ENCODE measurements around the gene CREG1.

Gene CREG1

DNA sequence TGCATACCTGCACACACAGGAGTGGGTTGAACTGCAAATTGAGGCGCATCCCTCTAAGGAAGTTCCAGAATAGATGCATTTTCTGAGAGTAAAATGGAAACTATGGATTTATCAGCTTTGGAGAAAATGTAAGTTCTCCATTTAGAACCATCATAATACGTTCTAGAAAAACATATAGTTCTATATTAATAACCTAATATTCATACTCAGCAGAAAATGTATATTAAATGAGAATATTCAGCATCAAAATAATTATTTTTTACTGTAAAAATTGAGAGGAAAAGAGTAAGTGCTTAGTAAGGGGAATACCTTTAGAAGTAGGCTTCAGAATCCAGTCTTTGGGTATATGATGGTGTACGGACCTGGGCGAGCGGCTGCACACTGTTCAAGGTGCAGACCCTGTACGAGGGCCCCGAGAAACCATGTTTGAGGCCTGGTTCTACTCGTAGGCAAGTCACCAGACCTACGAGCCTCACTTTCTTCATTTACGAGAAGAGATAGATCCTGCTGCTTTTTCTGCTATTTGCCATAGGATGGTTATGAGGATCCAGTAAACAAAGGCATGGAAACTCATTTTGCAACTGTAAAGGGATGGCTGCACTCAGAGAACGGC, 42.1 kb downstream of the CREG1 start:
- ChIA-PET POLR2A (ENCODE audit: low non-redundant PET) (no interaction called here), CTCF (no interaction called here)
- no peak overlapping the region for H3K27ac ChIP-seq
- no peak for DNase-seq (ENCODE audit: low spot score)
- TF ChIP-seq, protein P1, sequence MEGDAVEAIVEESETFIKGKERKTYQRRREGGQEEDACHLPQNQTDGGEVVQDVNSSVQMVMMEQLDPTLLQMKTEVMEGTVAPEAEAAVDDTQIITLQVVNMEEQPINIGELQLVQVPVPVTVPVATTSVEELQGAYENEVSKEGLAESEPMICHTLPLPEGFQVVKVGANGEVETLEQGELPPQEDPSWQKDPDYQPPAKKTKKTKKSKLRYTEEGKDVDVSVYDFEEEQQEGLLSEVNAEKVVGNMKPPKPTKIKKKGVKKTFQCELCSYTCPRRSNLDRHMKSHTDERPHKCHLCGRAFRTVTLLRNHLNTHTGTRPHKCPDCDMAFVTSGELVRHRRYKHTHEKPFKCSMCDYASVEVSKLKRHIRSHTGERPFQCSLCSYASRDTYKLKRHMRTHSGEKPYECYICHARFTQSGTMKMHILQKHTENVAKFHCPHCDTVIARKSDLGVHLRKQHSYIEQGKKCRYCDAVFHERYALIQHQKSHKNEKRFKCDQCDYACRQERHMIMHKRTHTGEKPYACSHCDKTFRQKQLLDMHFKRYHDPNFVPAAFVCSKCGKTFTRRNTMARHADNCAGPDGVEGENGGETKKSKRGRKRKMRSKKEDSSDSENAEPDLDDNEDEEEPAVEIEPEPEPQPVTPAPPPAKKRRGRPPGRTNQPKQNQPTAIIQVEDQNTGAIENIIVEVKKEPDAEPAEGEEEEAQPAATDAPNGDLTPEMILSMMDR (conservative IDR thresholded peaks at IDR 0.05; ENCODE audit: low read depth): no peak

DNA sequence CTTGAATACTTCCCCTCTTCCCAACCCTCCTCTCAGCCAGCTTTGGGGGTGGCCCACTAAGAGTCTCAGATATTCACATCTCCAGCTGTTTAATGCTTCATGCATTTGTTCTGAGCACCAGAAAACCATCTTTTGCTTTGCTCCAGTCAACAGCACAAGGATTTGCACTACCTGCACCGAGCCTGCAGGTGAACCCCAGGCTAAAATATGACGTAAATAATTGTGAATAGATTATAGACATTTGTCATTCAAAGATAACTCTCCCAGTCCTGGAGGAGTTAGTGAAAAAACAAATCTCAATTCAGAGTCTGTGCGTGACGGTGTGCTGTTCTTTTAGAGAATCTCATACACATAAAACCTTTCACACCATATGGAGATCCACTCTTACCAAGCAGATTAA, 42.7 kb downstream of the CREG1 start:
- ChIA-PET POLR2A (ENCODE audit: low non-redundant PET) (no interaction called here), CTCF (no interaction called here)
- TF ChIP-seq, protein P1 (conservative IDR thresholded peaks at IDR 0.05; ENCODE audit: low read depth): no peak
- H3K27ac ChIP-seq: no peak overlapping the region
- DNase-seq (ENCODE audit: low spot score): no peak

DNA sequence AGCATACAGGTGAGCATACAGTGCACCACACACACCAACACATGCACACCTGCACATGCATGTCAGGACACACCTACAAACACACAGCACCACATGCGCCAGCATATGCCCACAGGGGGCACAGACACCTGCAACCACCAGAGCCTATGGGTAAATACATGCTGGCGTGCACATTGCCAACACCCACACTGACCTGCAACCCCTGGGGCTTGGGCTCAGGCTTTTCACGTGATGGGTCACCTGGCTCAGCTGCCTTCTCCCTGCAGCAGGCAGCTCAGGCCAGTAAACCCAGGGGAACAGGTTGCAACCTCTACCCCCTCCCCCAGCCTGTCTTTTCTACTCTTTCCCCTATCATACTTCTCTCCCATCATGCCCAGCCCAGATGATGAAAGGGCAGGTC, 43.3 kb downstream of the CREG1 start:
- TF ChIP-seq, protein P1 (conservative IDR thresholded peaks at IDR 0.05; ENCODE audit: low read depth): no peak
- no peak overlapping the region for H3K27ac ChIP-seq
- POLR2A ChIA-PET (ENCODE audit: low non-redundant PET): no interaction called here
- CTCF ChIA-PET: no interaction called here
- no peak for DNase-seq (ENCODE audit: low spot score)

DNA sequence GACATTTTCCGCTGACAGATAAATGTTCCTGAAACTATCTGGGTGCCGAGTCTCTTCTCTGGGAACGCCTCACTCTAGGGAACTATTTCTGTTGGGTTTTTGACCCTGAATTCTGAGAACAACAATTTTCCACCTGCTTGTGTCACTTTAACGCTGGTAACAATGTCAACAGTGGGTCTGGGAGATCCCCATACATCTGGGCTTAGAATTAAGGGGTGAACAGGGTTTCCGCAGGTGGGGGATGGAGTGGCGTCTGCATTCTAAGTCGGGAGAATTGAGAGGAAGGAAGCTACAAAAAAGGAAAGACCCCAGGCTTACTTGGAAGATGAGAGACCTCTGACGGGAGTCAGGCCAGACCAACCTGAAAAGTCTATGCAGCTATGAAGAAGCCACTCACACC, 44.0 kb downstream of the CREG1 start:
- TF ChIP-seq, protein P1 (conservative IDR thresholded peaks at IDR 0.05; ENCODE audit: low read depth): no peak
- ChIA-PET CTCF (no interaction called here), POLR2A (ENCODE audit: low non-redundant PET) (no interaction called here)

DNA sequence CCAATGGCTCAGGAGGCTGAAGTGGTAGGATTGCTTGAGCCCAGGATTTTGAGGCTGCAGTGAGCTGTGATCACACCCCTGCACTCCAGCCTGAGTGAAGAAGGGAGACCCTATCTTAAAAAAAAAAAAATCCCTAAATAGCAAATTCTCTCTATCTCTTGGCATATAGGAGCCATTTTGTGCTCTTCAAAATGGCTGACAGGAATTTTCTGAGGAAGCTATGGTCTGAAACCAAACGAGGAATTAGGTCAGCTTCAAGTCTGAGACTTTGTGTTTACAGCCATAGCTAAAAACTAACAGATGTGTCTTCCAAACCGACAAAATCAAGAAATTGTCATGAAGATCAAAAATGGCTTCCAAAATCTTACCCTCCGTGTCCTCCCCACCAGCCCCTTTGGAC, 45.8 kb downstream of the CREG1 start:
- TF ChIP-seq, protein P1 (conservative IDR thresholded peaks at IDR 0.05; ENCODE audit: low read depth): no peak
- ChIA-PET CTCF (interaction anchor here (0.6 to 0.7 kb wide), 3 partner anchors 724 to 1401 kb away, joined by 3 to 6 read pairs (median 3); no protein-coding TSS in a partner anchor), POLR2A (ENCODE audit: low non-redundant PET) (no interaction called here)
- H3K27ac ChIP-seq: no peak overlapping the region
- DNase-seq (ENCODE audit: low spot score): no peak

More for the DNA sequence above, 44.0 kb downstream of the CREG1 start:
- no peak overlapping the region for H3K27ac ChIP-seq
- no peak for DNase-seq (ENCODE audit: low spot score)

DNA sequence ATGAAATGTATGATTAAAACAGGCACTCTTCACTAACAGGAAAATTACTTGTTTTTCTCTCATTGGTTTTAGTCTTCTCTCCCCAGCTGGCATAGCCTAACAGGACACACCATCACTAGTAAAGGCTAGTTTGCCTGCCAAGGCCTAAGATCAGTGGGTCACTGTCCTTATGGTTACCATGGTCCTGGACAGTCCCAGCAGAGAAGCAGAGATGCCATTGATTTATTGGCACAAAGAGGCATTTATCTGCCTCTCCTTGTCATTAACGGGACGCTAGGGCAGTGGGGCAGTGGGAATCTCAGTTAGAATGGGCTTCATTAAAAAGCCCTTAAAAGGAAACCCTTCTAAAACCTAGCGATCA, 49.1 kb downstream of the CREG1 start:
- ChIA-PET CTCF (interaction anchor here (0.8 kb wide), 1 partner anchor 22 kb away, joined by 3 read pairs; no protein-coding TSS in a partner anchor), POLR2A (ENCODE audit: low non-redundant PET) (no interaction called here)
- DNase-seq (ENCODE audit: low spot score): no peak
- TF ChIP-seq, protein P1 (conservative IDR thresholded peaks at IDR 0.05; ENCODE audit: low read depth): no peak
- H3K27ac ChIP-seq: no peak overlapping the region

Data from RWPE1 (cell line).